GM12878 (cell line): Measurements from ENCODE around the gene NDUFAF5. TPM values are rescaled to one million over a fixed set of nuclear protein-coding genes. Genes with fewer than 3 reads are reported as not detected.

Experiments used
- CREB1 ChIP-seq: IDR thresholded peaks from 2 replicates; pipeline ENCODE4 v1.6.1; 2012; ENCODE audit warnings: low read depth, mild to moderate bottlenecking, inconsistent platforms
- polyA plus RNA-seq, 11 experiments: library from polyadenylated mRNA; depleted of rRNA in 4 of 11; unstranded in 6 of 11; stranded (reverse) in 5 of 11; fragments of >200 nt; fragmentation: Nextera tagmentation in 4 of 11; fragmentation: Illumina TruSeq in 1 of 11; extraction: Ambion mirVana in 4 of 11; extraction: Trizol in 1 of 11; gene quantifications; 1 replicate in 1 of 11; 2 replicates in 10 of 11; pipeline versions ENCODE4 v1.2.1 to v1.2.3, GENCODE V29; 2011 to 2016; ENCODE audit warnings: inconsistent platforms in 2 of 11, missing spikeins in 2 of 11, low read depth in 1 of 11
- total RNA-seq, 4 experiments: library from RNA; depleted of rRNA in 3 of 4; stranded (reverse); fragments of >200 nt in 3 of 4; fragmentation: Illumina TruSeq in 1 of 4; extraction: Trizol in 1 of 4; gene quantifications; 2 replicates each; pipeline versions ENCODE4 v1.2.1 to v1.2.3, GENCODE V29; 2013 to 2021
- TF ChIP-seq, protein P1 (sequence below): fragments of 450-650 bp; formaldehyde crosslinking; IDR thresholded peaks from 2 replicates; pipeline ENCODE4 v1.5.0; 2022; ENCODE audit warnings: mild to moderate bottlenecking, missing genetic modification characterization
- TF ChIP-seq, protein P2 (sequence below): fragments of 450-650 bp; IDR thresholded peaks from 2 replicates; pipeline ENCODE4 v1.6.1; 2016; ENCODE audit warnings: mild to moderate bottlenecking, moderate library complexity, borderline replicate concordance
- TF ChIP-seq, protein P3 (sequence below): fragments of 450-650 bp; IDR thresholded peaks from 2 replicates; pipeline ENCODE4 v1.6.1; 2017; ENCODE audit warnings: mild to moderate bottlenecking

The NDUFAF5 gene
- total and polyA plus RNA-seq, 10 of the 15 experiments (the other 5 are each of a cell fraction or from before 2014, with no cell fraction given), result 15.6 to 36.9 (median 28.0) TPM

DNA sequence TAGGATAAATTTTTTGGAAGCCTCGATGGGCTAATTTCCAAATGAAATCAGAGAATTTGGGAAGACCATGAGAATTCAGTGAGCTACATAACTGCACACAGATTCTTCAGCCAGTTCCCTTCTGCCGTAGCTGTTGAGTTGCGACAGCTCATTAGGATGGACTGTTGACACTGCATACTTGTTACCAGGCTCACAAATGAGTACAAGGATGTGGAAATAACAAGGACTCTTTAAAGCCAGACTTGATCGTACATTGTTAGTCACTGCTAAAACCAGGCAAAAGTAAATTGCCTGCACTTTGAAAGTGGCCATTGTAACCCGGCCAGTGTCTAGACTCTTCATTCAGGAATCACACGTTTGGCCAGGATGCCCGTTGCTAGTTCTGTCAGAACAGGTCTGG lies 37.0 kb downstream of the NDUFAF5 start (continued):
- TF ChIP-seq, protein P1, sequence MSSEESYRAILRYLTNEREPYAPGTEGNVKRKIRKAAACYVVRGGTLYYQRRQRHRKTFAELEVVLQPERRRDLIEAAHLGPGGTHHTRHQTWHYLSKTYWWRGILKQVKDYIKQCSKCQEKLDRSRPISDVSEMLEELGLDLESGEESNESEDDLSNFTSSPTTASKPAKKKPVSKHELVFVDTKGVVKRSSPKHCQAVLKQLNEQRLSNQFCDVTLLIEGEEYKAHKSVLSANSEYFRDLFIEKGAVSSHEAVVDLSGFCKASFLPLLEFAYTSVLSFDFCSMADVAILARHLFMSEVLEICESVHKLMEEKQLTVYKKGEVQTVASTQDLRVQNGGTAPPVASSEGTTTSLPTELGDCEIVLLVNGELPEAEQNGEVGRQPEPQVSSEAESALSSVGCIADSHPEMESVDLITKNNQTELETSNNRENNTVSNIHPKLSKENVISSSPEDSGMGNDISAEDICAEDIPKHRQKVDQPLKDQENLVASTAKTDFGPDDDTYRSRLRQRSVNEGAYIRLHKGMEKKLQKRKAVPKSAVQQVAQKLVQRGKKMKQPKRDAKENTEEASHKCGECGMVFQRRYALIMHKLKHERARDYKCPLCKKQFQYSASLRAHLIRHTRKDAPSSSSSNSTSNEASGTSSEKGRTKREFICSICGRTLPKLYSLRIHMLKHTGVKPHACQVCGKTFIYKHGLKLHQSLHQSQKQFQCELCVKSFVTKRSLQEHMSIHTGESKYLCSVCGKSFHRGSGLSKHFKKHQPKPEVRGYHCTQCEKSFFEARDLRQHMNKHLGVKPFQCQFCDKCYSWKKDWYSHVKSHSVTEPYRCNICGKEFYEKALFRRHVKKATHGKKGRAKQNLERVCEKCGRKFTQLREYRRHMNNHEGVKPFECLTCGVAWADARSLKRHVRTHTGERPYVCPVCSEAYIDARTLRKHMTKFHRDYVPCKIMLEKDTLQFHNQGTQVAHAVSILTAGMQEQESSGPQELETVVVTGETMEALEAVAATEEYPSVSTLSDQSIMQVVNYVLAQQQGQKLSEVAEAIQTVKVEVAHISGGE, result no peak
- TF ChIP-seq, protein P2, sequence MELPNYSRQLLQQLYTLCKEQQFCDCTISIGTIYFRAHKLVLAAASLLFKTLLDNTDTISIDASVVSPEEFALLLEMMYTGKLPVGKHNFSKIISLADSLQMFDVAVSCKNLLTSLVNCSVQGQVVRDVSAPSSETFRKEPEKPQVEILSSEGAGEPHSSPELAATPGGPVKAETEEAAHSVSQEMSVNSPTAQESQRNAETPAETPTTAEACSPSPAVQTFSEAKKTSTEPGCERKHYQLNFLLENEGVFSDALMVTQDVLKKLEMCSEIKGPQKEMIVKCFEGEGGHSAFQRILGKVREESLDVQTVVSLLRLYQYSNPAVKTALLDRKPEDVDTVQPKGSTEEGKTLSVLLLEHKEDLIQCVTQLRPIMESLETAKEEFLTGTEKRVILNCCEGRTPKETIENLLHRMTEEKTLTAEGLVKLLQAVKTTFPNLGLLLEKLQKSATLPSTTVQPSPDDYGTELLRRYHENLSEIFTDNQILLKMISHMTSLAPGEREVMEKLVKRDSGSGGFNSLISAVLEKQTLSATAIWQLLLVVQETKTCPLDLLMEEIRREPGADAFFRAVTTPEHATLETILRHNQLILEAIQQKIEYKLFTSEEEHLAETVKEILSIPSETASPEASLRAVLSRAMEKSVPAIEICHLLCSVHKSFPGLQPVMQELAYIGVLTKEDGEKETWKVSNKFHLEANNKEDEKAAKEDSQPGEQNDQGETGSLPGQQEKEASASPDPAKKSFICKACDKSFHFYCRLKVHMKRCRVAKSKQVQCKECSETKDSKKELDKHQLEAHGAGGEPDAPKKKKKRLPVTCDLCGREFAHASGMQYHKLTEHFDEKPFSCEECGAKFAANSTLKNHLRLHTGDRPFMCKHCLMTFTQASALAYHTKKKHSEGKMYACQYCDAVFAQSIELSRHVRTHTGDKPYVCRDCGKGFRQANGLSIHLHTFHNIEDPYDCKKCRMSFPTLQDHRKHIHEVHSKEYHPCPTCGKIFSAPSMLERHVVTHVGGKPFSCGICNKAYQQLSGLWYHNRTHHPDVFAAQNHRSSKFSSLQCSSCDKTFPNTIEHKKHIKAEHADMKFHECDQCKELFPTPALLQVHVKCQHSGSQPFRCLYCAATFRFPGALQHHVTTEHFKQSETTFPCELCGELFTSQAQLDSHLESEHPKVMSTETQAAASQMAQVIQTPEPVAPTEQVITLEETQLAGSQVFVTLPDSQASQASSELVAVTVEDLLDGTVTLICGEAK, result no peak
- TF ChIP-seq, protein P3, sequence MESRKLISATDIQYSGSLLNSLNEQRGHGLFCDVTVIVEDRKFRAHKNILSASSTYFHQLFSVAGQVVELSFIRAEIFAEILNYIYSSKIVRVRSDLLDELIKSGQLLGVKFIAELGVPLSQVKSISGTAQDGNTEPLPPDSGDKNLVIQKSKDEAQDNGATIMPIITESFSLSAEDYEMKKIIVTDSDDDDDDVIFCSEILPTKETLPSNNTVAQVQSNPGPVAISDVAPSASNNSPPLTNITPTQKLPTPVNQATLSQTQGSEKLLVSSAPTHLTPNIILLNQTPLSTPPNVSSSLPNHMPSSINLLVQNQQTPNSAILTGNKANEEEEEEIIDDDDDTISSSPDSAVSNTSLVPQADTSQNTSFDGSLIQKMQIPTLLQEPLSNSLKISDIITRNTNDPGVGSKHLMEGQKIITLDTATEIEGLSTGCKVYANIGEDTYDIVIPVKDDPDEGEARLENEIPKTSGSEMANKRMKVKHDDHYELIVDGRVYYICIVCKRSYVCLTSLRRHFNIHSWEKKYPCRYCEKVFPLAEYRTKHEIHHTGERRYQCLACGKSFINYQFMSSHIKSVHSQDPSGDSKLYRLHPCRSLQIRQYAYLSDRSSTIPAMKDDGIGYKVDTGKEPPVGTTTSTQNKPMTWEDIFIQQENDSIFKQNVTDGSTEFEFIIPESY, result no peak
- no peak for TF ChIP-seq CREB1
